ENCODE results near the gene UBE2G2.

Gene UBE2G2

DNA sequence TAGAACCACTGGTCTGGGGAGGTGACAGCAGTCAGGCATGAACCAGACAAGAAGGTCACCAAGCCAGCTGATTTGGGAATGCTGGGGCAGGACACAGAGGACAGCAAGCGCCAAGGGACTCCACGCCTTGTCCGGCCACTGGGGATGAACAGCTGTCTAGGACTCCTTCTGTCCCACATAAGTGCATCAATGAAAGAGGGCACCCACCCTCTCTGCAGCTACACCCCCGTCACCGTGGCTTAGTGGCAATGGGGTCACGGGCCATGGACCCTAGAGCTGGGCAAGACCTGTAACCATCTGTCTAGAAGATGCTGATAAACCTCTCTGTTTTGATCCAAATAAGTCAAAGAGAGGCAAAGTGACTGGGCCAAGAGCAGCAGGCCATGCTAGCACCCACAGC is 16.8 kb downstream of the UBE2G2 start:
- no peak for DNase-seq

DNA sequence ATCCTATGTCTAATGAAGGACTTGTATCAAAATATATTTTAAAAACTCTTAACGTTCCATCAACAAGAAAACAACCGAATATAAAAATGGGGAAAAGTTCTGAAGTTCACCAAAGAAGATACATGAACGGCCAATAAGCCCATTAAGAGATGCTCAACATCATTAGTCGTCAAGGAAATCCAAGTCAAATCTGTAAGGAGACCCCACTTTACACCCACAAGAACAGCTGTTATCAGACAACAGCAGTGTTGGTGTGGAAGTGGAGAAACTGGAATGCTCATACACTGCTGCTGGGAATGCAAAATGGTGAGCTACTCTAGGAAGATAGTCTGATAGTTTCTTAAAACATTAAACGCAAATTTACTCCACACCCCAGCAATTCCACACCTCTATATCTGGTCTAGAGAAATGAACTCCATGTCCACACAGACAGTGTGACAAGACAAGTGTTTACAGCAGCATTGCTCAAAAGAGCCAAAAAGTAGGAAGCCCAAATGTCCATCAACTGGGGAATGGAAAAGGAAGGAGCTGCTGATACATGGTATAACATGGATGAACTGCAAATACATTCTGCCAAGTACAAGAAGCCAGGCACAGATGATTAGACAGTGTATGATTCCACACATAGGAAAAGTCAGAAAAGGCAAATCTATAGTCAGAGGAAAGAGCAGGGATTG is 18.5 kb downstream of the UBE2G2 start:
- DNase-seq = no peak

DNA sequence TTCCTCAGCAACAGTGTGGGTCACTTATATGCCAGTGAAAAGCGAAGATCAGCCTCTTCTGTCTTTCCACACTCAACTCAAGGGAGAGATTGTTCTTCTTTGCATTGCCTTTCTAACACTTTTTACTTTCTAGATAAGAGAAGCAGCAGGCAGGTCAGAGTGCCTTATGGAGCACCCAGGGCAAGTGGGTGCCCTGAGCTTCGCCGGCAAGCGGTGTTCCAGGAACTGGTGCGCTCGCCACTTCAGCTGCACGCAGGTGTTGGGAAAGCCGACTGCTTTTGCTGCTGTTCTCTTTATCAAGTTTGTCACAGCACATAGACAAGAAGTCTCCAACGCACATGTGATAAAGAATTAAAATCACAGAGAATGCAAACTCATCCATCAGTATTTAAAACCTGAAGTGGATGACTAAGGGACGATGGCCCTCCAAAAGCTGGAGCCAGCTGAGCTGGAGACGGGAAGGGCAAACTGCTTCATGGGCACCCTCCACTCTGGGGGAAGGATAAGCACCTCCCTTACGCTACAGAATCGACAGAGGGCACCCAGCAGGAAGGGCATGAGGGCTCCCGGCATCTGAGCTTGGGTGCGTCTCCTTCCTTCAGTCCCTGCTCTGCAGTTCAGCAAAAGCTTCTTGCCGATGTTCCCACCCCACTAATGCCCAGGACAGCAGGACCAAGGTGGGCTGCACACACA is 20.7 kb downstream of the UBE2G2 start:
- no peak for DNase-seq

DNA sequence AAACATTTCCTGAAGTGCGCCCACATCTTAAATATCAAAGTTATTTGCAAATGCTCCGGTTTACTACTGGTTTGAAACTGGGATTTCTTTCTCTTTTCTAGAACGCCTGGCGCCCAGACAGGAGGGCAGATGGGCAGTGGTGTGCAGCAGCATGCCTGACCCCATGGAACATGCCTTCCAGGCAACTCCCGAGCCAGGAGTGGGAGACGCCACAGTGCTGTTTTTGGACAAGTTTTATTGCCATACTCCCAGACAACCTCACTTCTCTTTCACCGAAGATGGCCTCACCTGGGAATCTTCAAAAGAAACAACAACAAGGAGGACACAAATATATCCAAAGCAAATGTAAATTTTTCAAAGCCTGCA is 21.5 kb downstream of the UBE2G2 start:
- DNase-seq = no peak

DNA sequence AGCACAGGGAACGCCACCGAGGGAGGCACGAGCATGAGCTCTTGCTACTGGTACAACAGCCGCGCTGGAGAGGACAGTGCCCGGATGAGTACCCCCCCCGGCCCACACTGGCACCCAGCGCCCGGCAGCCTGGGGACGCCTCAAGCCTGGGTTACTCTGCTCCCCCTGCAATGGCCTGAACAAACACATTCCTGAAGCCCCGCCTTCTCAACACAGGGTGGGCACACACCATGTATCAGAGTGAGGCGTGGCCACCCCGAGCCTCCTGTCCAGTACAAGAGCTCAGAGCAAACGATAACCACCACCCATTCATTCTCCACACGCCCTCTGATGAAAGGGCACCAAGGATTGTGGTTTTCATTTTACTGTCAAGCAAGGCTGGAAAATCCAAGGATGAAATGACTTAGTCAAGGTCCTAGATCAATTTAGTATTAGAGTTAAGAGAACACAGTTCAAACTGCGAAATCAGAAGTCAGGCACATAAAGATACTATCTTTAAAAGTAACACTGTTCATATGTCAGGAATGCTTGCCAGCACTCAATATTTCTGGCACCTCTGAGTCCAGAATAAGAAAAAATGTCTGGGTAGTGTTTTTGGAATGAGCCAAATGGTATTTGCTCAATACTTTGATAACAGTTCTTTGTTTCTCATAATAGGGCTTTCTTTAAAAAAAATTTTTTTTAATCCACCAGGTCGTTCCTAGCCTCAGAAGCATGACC is 22.0 kb downstream of the UBE2G2 start:
- DNase-seq = no peak

DNA sequence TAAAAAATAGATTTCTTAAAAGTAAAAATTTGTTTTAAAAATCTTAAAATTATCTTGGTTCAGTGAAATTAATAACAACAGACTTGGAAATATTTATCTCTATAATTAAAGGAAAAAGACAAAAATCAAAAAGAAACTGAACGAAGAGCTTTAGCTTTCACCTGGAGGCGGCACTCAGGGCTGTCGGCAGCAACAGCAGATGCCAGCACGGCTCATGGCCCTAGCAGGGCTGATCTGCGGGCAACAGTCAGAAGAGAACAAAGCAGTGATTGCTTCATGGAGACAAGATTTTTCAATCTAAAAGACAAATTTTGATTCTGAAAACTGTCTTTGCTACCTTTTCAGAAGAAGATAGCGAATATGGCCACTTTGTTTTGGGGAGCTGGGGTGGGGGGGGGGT is 22.6 kb downstream of the UBE2G2 start:
- DNase-seq = no peak

DNA sequence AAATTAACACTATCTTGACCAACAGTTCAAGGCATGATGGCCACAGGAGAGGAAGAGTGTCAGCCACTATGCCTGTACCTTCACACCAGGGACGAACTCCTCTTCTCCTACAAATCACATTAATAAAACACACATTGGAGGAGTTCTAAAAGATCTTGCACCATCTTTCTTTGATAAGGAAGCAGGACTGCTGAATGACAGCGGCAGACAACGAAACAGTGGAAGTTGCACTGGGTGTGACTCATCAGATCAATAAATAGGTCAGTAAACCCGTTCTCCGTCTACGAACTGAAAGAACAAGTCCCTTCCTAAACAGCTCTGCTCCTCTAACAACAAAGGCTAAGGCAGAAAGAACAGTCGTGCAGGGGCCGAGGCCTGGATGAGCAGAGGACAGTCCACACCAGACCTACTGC is 23.1 kb downstream of the UBE2G2 start:
- DNase-seq = no peak

DNA sequence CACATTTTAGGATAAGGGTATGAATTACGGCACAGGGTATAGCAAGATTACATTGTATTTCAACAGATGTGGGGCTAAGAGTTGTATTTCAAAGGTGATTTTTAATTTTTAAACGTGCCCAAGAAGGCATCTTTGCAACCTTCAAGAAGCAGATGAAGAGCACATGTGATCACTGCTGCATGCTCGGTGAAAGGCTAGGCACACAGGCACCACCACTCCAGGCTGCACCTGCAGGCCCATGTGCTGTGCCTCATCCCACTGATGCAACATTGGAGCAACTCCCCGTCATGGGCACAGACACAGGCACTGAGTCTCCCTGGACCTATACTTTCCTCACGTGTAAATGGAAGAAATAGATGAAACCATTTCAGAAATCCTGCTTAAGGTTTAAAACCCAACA is 23.5 kb downstream of the UBE2G2 start:
- DNase-seq = no peak

DNA sequence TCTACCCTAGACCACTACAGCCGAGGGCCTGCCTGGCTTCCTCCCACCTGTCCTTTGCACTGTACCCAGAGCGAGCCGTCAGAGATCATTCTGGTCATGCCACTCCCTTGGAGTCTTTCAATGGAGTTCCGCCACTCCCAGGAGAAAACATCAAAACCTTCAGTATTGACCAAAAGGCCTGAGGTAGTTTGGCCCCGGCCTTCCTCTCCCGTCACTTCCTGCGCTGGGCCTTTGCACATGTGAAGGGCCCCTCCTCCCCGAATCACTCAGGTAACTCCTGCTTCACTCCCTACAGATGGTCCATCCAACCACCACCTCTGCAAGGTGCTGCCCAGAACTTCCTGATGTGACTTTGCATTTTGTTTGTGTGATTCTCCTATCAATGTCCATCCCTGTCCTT is 26.6 kb downstream of the UBE2G2 start:
- DNase-seq = no peak

DNA sequence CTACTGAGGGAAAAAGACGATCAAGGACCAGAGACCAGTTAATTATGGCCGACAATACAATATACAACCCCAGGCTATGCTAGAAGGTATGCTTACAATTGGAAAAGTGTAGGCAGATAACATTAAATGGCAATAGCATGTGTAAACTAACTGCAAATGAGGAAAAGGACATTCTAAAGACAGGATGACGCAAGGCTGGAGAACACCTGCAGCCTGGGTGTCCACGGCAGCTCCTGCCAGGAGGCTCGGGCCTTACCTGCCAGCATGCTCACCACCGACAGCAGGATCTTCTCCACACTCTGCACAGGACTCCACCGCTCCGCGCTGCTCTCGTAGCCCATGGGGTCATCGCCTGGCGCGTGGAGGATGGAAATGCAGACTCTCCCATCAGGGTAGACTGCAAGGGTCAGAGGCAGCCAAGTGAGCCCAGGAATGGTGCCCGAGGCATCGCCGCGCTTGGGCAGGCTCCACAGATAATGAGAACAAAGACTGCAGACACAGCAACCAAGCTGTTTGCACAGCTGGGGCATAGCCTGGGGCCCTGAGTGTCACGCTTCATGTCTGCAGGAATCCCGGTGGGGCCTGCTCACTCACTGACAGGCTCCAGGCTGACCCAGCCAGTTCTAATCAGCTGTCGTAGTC is 28.2 kb downstream of the UBE2G2 start:
- no peak for DNase-seq

DNA sequence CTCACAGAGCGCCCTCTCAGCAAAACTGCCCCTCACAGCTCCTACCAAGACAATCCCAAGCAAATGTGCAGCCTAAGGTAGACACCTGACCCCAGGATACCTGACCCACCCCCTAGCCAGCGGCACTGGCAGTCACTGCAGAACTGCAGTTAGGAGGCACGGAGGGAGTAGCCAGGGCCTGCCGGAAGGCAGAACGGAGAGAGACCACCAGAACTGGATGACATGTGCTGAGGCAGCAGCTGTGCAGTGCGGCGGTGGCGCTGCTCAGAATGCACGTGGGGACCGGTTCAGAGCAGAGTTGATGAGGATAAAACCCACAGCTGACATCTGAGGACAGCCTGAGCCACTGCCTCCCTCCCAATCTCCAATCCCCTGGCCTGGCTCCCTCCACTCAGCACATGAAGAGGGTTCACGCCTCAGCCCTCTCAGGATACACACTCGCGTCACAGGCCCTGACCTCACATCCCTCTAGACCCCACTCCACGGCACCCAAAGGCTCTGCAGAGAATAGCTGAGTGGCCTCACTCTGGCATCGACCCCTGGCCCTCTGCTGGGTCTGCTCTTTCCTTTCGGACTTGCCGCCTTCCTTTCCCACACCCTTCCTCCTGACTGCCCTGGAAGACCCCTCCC is 29.6 kb downstream of the UBE2G2 start:
- no peak for DNase-seq

DNA sequence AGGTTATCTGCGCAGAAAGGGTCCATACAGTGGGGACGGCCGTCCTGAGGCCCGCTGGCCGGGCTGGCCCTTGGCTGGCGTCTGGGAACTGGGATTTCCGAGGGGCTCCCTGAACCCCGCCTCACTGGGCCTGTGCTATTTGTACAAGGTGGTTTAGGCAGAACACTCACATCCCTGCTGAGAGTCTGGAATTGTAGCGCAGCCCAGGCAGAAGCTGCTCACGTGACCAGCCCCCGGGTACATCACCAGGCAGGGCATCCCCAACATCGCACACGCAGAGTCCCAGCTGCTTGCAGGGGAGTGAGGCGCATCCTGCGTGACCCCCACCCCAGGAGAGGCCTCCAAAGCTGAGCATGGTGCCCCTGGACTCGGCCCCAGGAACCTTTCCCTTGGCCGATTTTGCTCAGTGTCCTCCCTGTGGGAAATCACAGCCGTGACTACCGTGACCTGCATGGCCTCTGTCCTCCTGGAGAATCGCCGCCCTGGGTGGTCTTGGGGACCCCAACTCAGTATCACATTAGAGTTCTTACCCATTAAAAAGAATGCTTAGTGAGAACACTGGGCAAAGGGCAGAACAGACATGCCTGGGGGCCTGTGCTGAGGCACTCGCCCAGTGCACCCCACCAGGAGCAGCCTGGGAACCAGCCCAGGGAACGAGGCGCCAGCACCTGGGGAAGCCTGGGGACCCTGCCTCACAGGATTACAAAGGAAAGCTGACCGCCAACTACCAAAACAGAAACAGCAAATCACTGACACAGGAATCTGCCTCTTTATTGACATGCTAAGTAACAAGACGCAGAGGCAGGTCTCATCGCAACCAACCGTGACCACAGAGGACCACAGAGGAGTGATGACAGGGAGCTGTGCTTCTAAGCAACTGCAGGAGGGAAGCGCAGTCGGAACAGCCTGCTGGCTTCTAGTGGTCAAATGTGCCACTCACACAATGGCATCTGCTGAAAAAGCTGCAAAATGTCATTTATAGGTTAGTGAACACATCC is 33.5 kb downstream of the UBE2G2 start:
- no peak for DNase-seq

DNA sequence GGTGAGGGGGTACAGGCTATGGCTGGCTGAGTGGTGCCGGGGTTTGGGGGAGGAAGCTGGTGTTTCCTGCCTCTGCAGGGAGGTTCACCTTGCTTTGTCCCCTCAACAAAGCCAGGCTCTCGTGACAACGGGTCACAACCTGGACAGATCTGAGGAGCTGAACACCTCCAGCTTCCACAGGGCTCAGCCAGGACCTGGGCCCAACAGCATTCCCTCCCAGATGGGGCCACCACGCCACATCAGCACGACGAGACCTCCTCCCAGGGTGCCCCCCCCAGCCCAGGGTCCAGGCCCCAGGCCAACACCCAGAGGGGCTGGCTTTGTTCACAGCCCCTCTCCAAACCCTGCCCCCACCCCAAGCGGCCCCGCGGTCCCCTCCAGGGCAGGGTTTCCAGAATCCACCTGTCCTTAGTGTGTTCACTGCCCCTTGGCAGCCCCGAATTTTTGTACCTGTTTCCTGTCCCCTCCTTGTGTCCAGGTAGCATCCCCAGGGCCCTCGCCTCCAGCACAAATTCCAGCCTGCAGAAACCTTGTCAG is 34.7 kb downstream of the UBE2G2 start:
- no peak for DNase-seq

DNA sequence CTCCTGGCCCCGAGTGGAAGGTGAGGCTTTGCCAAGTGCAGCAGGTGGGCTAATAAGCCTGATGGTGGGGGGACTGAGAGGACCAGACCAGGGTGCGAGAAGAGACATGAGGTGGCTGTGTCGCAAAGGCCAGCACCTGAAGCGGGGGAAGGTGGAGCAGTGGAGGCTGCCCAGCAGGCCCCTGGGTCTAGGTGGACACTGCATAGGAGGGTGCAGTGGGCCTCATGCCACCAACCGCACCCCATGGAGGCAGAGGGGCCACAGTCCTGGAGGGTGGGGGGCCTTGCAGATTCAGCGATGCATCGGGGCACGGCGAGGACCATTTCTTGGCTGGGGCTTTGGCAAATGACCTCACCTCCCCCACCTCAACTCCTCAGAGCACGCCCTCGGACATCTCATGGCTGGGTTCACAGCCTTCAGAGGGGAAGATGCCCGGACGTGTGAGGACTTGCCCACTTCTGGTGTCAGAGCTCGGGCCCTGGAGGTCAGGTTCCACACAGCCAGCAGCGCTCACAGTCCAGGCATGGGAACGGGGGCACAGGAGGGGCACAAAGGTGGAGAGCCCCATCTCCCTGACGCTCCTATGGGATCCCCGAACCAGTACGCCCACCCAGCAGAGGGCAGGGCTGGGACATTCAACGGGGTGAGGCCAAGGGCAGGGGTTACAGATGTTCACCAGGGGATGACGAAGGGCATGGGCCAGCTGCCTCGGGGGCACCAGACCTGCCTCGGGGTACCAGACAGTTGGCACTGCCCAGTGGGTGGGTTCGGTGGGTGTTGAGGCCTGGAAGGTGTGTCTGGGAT is 35.4 kb downstream of the UBE2G2 start:
- no peak for DNase-seq

DNA sequence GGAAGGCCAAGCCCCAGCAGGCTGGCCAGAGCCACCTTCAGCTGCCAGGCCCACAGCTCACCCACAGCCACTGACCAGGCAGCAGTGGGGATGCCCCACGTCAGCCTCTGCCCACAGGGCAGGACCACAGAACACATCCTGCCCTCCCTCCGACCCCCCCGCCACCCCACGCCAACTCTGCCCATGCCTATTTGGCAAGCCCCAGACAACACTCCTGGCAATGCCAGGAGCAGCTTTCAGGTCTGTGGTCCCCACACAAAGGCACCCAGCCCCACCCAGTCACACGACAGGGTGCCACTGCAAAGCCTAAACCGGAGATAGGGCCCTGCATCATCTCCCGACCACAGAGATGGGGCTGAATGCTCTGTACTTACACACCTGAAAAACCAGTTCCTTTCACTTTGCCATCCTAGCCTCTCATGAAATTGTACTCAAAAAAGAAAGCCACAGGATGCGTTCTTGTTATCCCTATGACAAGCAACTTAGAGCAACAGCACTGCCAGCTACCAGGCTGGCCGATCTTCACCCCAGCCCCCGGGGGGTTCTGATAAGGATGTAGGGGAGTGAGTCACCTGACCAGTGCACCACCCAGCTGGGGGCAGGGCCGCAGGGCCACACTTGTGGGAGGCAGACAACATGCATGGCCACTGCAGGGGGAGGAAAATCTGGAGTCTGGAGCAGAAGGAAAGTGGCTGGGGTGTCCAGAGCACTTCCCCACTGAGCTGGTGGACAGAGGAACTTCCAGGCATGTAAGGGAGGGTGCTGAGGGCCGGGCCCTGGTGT is 36.2 kb downstream of the UBE2G2 start:
- DNase-seq = no peak

DNA sequence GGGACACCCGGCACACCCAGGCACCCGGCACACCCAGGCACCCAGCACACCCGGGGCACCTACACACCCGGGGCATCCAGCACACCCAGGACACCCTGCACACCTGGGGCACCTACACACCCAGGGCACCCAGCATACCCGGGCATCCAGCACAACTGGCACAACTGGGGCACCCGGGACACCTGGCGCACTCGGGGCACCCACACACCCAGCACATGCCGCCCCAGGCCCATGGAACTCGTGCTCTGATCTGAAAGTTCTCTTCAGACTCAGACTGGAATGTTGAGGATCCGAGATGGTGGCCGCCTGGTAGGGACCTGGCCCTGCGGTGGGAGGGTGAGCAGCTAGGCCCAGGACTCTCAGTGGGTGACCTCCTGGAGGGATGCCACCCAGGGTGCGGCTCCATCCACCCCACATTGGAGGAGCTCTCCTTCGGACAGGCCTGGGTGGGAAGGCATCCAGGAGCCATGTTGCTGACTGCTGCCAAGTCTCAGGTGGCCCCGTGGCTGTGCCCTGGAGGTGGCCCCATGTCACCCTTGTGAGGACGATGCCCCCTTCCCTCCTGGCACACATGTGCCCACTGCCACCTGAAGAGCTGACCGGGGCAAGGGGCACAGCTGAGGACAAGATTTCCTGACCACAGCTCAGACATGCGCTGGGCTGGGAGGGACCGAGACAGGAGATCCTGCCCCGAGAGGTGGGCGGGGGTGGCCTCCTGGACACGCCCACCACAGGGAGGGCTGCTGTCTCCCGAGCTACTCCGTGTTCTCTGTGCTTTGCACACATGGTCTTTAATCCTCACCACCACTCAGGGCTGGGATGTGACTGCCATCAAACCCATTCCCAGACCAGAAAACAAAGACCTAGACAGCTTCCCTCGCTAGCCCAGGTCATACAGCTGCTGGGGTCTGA is 37.0 kb downstream of the UBE2G2 start:
- DNase-seq = no peak

DNA sequence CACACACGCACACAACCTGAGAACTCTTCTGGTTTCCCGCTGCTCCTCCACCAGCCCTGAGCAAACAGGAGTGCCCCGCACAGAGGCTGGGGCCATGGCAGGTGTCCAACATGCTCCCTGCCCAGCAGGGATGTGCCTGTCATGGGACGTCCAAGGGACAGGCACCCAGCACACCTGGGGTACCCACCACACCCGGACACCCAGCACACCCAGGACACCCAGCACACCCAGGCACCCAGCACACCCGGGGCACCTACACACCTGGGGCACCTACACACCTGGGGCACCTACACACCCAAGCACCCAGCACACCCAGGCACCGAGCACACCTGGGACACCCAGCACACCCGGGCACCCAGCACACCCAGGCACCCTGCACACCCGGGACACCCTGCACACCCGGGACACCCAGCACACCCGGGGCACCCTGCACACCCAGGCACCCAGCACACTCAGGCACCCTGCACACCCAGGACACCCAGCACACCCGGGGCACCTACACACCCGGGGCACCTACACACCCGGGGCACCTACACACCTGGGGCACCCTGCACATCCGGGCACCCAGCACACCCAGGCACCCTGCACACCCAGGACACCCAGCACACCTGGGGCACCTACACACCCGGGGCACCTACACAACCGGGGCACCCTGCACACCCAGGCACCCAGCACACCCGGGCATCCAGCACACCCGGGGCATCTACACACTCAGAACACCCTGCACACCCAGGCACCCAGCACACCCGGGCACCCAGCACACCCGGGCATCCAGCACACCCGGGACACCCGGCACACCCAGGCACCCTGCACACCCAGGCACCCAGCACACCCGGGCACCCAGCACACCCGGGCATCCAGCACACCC is 37.9 kb downstream of the UBE2G2 start:
- no peak for DNase-seq

DNA sequence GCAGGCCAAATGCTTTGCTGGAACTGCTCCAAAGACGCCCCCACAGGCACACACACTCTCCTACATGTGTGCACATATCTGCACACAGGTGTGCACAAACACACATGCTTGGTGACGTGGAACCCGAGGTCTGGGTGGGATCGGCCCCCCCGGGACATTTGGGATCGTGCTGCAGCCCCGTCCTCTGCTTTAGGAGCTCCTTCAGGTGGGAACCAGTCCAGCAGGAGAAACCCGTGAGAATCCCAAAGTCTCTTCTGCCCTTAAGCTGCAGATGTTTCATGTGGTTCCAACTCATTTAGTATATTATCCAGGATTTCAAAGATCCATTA is 38.6 kb downstream of the UBE2G2 start:
- no peak for DNase-seq

Data from 8988T (cell line).